Esophagus muscularis mucosa (tissue), 4 donors: ENCODE measurements around the gene KRT13. TPM values are rescaled to one million over a fixed set of nuclear protein-coding genes. Genes with fewer than 3 reads are reported as not detected.

Experiments used
- DNase-seq: peaks from one replicate; pipeline ENCODE4 v3.0.0-alpha.2; 2017; ENCODE audit errors: extremely low spot score
- H3K27ac ChIP-seq, 4 donors: fragments of 200-600 bp; sonication (generic); replicated peaks in 1 of 4; 1 replicate in 3 of 4; 2 replicates in 1 of 4; pipeline ENCODE4 v1.5.1; 2016 to 2019; ENCODE audit warnings: mild to moderate bottlenecking in 1 of 4
- H3K27me3 ChIP-seq, 4 donors: fragments of 200-600 bp; sonication (generic); one replicate each; pipeline versions ENCODE4 v1.5.1 to v1.6.0; 2016 to 2019
- H3K36me3 ChIP-seq, 4 donors: fragments of 200-600 bp; sonication (generic); one replicate each; pipeline ENCODE4 v1.5.1; 2016 to 2019
- H3K4me1 ChIP-seq, 4 donors: fragments of 200-600 bp; sonication (generic); one replicate each; pipeline ENCODE4 v1.5.1; 2016 to 2019
- H3K4me3 ChIP-seq, 4 donors: fragments of 200-600 bp; sonication (generic); 1 replicate in 2 of 4; 2 replicates in 2 of 4; pipeline ENCODE4 v1.5.1; 2016 to 2019; ENCODE audit warnings: mild to moderate bottlenecking in 4 of 4, moderate library complexity in 1 of 4
- H3K9me3 ChIP-seq, 4 donors: fragments of 200-600 bp; sonication (generic); 1 replicate in 3 of 4; 2 replicates in 1 of 4; pipeline ENCODE4 v1.5.1; 2016 to 2019
- EP300 ChIP-seq: sonication (generic); formaldehyde crosslinking; IDR thresholded peaks from one replicate; pipeline ENCODE4 v1.6.1; 2017; ENCODE audit warnings: antibody characterized with exemption
- POLR2A ChIP-seq: fragments of 450-650 bp; IDR thresholded peaks from one replicate; pipeline ENCODE4 v1.6.1; 2017; ENCODE audit warnings: antibody characterized with exemption, moderate library complexity, mild to moderate bottlenecking, low read depth
- POLR2AphosphoS5 ChIP-seq, 2 donors: sonication (generic); formaldehyde crosslinking; IDR thresholded peaks; one replicate each; pipeline ENCODE4 v1.6.1; 2017; ENCODE audit warnings: antibody characterized with exemption in 2 of 2
- WGBS: methylation state at CpG from one replicate; pipeline ENCODE4 v1.1.5; 2018; 5-methylcytosine and 5-hydroxymethylcytosine counted together
- intact Hi-C: fragments of 100-400 bp; cut with DNase I; formaldehyde crosslinking; loops from one replicate; pipeline ENCODE4 v1.15.1; 2023
- total RNA-seq, 4 donors: library from RNA; depleted of rRNA; stranded (reverse); fragments of >200 nt; gene quantifications; one replicate each; pipeline versions ENCODE4 v1.1.0 to v1.2.1, GENCODE V29; 2016
- TF ChIP-seq, protein P1 (sequence below), 3 experiments: fragments of 200-600 bp in 2 of 3; fragments of 450-650 bp in 1 of 3; sonication (generic) in 2 of 3; IDR thresholded peaks; one replicate each; pipeline ENCODE4 v1.5.1; 2017 to 2019; ENCODE audit warnings: antibody characterized with exemption in 3 of 3, mild to moderate bottlenecking in 2 of 3, moderate library complexity in 1 of 3

Gene KRT13
- total RNA-seq, 4 donors from 2014 or later: 0.39 to 23.3 (median 0.52) TPM; not detected in 1

DNA sequence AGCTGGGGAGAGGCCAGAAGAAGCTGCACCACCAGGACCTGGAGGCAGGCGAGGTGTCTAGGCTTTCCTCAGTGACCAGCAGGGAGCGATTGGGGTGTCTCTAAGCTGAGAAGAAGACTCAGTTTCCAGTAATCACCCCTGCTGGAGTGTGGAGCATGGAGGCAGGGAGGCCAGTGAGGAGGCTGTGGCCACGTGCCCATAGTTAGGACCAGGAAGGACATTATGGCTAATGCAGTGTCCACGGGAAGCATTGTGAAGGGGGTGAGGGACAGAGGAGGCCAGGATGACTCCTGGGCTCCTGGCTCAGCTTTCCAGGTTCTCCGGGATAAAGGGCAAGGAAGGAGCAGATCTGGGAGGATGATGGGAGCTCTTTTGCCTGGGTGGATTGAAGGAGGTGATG, 5.7 kb downstream of the KRT13 start:
- Histone ChIP-seq H3K4me3 (no peak overlapping the region), H3K4me1 (peaks cover 0 to 25% (median 10%) of the 10 kb centered on the region in 4 donors), H3K27me3 (peaks cover 0 to 4% (median 0%) of the 10 kb centered on the region in 4 donors), H3K36me3 (no peaks in the 10 kb centered on the region), H3K9me3 (no peaks in the 10 kb centered on the region), H3K27ac (no peak overlapping the region)
- intact Hi-C loops: no loop called here
- TF ChIP-seq EP300 (no peak), POLR2AphosphoS5 (IDR thresholded peaks at IDR 0.05) (no peak), POLR2A (no peak)
- TF ChIP-seq, protein P1, sequence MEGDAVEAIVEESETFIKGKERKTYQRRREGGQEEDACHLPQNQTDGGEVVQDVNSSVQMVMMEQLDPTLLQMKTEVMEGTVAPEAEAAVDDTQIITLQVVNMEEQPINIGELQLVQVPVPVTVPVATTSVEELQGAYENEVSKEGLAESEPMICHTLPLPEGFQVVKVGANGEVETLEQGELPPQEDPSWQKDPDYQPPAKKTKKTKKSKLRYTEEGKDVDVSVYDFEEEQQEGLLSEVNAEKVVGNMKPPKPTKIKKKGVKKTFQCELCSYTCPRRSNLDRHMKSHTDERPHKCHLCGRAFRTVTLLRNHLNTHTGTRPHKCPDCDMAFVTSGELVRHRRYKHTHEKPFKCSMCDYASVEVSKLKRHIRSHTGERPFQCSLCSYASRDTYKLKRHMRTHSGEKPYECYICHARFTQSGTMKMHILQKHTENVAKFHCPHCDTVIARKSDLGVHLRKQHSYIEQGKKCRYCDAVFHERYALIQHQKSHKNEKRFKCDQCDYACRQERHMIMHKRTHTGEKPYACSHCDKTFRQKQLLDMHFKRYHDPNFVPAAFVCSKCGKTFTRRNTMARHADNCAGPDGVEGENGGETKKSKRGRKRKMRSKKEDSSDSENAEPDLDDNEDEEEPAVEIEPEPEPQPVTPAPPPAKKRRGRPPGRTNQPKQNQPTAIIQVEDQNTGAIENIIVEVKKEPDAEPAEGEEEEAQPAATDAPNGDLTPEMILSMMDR (IDR thresholded peaks at IDR 0.05): no peak
- no peak for DNase-seq
- WGBS: 91% methylated on average over 5 of the region's 5 CpGs

DNA sequence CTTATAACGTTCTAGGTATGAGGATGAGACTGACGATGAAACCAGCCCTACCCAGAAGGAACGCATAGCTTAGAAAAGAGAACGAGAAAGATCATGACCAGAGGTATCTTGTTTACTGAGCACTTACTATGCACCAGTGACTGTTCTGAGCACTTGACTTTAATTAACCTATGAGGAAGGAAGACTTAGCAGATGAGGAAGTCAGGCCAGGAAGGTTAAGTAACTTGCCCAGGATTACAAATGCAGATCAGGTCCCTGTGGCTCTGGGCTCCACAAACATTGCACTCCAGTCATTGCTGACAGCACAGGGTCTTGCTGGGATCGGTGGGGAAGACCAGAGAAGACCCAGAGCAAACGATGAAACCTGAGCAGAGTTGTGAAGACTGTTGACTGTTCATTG, 7.1 kb downstream of the KRT13 start:
- Histone ChIP-seq H3K27me3 (peaks cover 0 to 4% (median 0%) of the 10 kb centered on the region in 4 donors), H3K27ac (no peak overlapping the region), H3K36me3 (no peaks in the 10 kb centered on the region), H3K4me3 (no peak overlapping the region), H3K4me1 (peaks cover 0 to 15% (median under 1%) of the 10 kb centered on the region in 4 donors), H3K9me3 (no peaks in the 10 kb centered on the region)
- 58% methylated on average over 6 of the region's 6 CpGs for WGBS
- intact Hi-C loops: no loop called here
- TF ChIP-seq POLR2AphosphoS5 (IDR thresholded peaks at IDR 0.05) (no peak), POLR2A (no peak), EP300 (no peak)
- TF ChIP-seq, protein P1 (IDR thresholded peaks at IDR 0.05): no peak
- no peak for DNase-seq

DNA sequence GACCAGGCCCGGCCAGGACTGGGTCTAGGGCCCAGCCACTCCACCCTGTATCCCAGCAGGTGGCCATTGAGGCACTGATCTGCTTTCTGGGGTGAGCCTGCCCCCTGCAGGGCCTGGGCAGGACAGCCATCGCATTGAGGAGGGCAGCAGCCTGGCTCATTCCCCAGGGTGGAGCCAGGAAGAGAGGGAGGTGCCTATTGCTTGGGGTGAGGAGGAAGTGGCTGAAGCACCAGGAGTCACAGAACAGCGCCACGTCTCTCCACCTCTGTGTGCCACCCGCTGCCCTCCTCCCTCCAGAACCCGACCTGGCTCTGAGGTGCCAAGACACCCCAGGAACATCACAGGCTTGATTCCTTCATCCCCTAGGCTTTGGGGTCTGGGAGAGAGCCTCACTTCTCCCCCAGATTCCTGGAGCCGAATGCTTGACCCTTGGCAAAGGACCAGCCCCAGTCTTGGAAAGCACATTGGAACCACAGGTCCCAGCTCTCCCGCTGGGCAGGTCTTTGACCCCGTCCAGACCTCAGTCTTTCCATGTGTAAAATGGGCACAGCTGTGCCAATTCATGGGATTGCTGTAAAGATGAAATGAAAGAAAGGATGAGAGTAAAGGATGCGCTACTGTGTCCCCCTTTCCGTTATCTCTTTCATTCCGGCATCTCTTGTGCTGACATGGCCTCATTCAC, 8.5 kb downstream of the KRT13 start:
- peaks cover 3 to 24% (median 10%) of the 10 kb centered on the region in 4 donors for H3K4me1 ChIP-seq
- H3K9me3 ChIP-seq: no peaks in the 10 kb centered on the region
- no peak for DNase-seq
- no peak for TF ChIP-seq EP300
- TF ChIP-seq, protein P1 (IDR thresholded peaks at IDR 0.05): peak; percentile 36 to 60 (median 52)
- no peaks in the 10 kb centered on the region for H3K36me3 ChIP-seq
- no peak overlapping the region for H3K27ac ChIP-seq
- no peak overlapping the region for H3K4me3 ChIP-seq
- intact Hi-C loops: no loop called here
- WGBS: 77% methylated on average over 10 of the region's 12 CpGs
- peaks cover 0 to 4% (median 0%) of the 10 kb centered on the region in 4 donors for H3K27me3 ChIP-seq

DNA sequence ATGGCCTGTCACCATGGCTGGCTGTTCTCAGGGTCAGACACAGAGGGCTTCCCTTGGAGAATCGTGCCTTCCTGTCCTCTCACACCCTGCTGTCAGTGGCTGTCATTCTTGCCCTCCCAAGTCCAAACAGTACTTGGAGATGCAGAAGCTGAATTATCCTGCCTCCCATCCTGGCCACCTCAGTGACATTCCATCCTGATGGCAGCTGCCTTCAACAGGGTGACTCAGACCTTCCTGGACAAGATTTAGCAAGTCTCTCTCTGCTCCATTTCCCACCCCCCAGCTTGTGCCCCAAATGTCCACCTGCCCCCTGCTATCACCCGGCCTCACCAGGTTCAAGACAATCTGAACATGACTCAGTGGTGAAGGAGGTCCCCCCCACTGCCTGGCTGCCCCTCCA, 10.9 kb downstream of the KRT13 start:
- 58% methylated on average over 2 of the region's 2 CpGs for WGBS

More for the DNA sequence above, 10.9 kb downstream of the KRT13 start:
- H3K36me3 ChIP-seq: no peaks in the 10 kb centered on the region
- no peak for DNase-seq
- H3K4me3 ChIP-seq: no peak overlapping the region
- peaks cover 0 to 4% (median 0%) of the 10 kb centered on the region in 4 donors for H3K27me3 ChIP-seq
- no peak overlapping the region for H3K27ac ChIP-seq
- TF ChIP-seq POLR2AphosphoS5 (IDR thresholded peaks at IDR 0.05) (no peak), EP300 (no peak), POLR2A (no peak)
- TF ChIP-seq, protein P1 (IDR thresholded peaks at IDR 0.05): no peak
- H3K4me1 ChIP-seq: peaks cover 3 to 24% (median 10%) of the 10 kb centered on the region in 4 donors
- intact Hi-C loops: no loop called here
- H3K9me3 ChIP-seq: no peaks in the 10 kb centered on the region
